Stimulated activated memory B cell treated with anti-CD40 and anti-IgM and Interleukin-4, amounts not matched to agents 10 μg/mL and 1 μg/mL and 100 μg/mL, for 72 hours (primary cell): ENCODE measurements around the gene GET3.
A peak's percentile ranks its signal among the peaks of the same experiment; 100 is the strongest.

Source experiments
- ATAC-seq: fragments of 150-1000 bp; cut with Tn5 transposase; 2 replicates; pipeline ENCODE4 v1.10.0; 2021
- H3K27ac Mint-ChIP-seq: one replicate; pipeline ENCODE4 v1.8.0; 2022; ENCODE audit warnings: mild to moderate bottlenecking, mixed read lengths
- H3K27me3 Mint-ChIP-seq: one replicate; pipeline ENCODE4 v1.8.0; 2022; ENCODE audit warnings: mixed read lengths
- H3K36me3 Mint-ChIP-seq: one replicate; pipeline ENCODE4 v1.8.0; 2022; ENCODE audit warnings: mixed read lengths
- H3K4me1 Mint-ChIP-seq: one replicate; pipeline ENCODE4 v1.8.0; 2022; ENCODE audit warnings: mixed read lengths
- H3K4me3 Mint-ChIP-seq: one replicate; pipeline ENCODE4 v1.8.0; 2022; ENCODE audit warnings: mild to moderate bottlenecking, moderate library complexity, mixed read lengths
- H3K9me3 Mint-ChIP-seq: one replicate; pipeline ENCODE4 v1.8.0; 2022; ENCODE audit warnings: mixed read lengths

The GET3 gene

GRCh38 chr19:12778017-12778904, 41.0 kb downstream of the GET3 start:
- peak overlapping the region; percentile 88 for H3K4me3 Mint-ChIP-seq
- peak overlapping the region; percentile 94 for H3K27ac Mint-ChIP-seq
- H3K27me3 Mint-ChIP-seq, result no peaks in the 10 kb centered on the region
- peak; percentile 18 for ATAC-seq
- H3K36me3 Mint-ChIP-seq, result no peaks in the 10 kb centered on the region
- no peaks in the 10 kb centered on the region for H3K9me3 Mint-ChIP-seq
- peaks cover 42% of the 10 kb centered on the region for H3K4me1 Mint-ChIP-seq

GRCh38 chr19:12778905-12779161, 41.5 kb downstream of the GET3 start:
- Mint-ChIP-seq H3K4me1 (peaks cover 37% of the 10 kb centered on the region), H3K27me3 (no peaks in the 10 kb centered on the region), H3K36me3 (no peaks in the 10 kb centered on the region), H3K9me3 (no peaks in the 10 kb centered on the region), H3K4me3 (peak overlapping the region; percentile 88), H3K27ac (peak overlapping the region; percentile 94)
- ATAC-seq, result no peak

- H3K9me3 Mint-ChIP-seq, result no peaks in the 10 kb centered on the region
- no peaks in the 10 kb centered on the region for H3K36me3 Mint-ChIP-seq
- peaks cover 36% of the 10 kb centered on the region for H3K4me1 Mint-ChIP-seq
- peak overlapping the region; percentile 94 for H3K27ac Mint-ChIP-seq
- peak overlapping the region; percentile 68 for H3K4me3 Mint-ChIP-seq
- H3K27me3 Mint-ChIP-seq, result no peaks in the 10 kb centered on the region
- ATAC-seq, result no peak
These were observed 42.1 kb downstream of the GET3 start for GRCh38 chr19:12779162-12779993.

- H3K27me3 Mint-ChIP-seq, result no peaks in the 10 kb centered on the region
These were observed 44.8 kb downstream of the GET3 start for GRCh38 chr19:12782174-12782423.

GRCh38 chr19:12782424-12783290, 45.4 kb downstream of the GET3 start:
- peak; percentile 69 for ATAC-seq
- Mint-ChIP-seq H3K9me3 (no peaks in the 10 kb centered on the region), H3K36me3 (no peaks in the 10 kb centered on the region), H3K27ac (no peak overlapping the region), H3K27me3 (no peaks in the 10 kb centered on the region), H3K4me3 (peak overlapping the region; percentile 83), H3K4me1 (peaks cover 30% of the 10 kb centered on the region)

More at GRCh38 chr19:12782174-12782423, 44.8 kb downstream of the GET3 start:
- Mint-ChIP-seq H3K4me3 (peak overlapping the region; percentile 83), H3K4me1 (peaks cover 36% of the 10 kb centered on the region), H3K27ac (no peak overlapping the region), H3K36me3 (no peaks in the 10 kb centered on the region), H3K9me3 (no peaks in the 10 kb centered on the region)
- ATAC-seq, result no peak

GRCh38 chr19:12783291-12783848, 46.1 kb downstream of the GET3 start:
- ATAC-seq, result peak; percentile 3
- peak overlapping the region; percentile 50 for H3K4me3 Mint-ChIP-seq
- H3K27ac Mint-ChIP-seq, result no peak overlapping the region
- no peaks in the 10 kb centered on the region for H3K36me3 Mint-ChIP-seq
- H3K27me3 Mint-ChIP-seq, result no peaks in the 10 kb centered on the region
- no peaks in the 10 kb centered on the region for H3K9me3 Mint-ChIP-seq
- H3K4me1 Mint-ChIP-seq, result peaks cover 27% of the 10 kb centered on the region

GRCh38 chr19:12783849-12784393, 46.6 kb downstream of the GET3 start:
- Mint-ChIP-seq H3K4me1 (peaks cover 27% of the 10 kb centered on the region), H3K36me3 (no peaks in the 10 kb centered on the region), H3K4me3 (peak overlapping the region; percentile 50), H3K27me3 (no peaks in the 10 kb centered on the region), H3K27ac (no peak overlapping the region), H3K9me3 (no peaks in the 10 kb centered on the region)
- ATAC-seq, result no peak

GRCh38 chr19:12784394-12784870, 47.1 kb downstream of the GET3 start:
- Mint-ChIP-seq H3K27me3 (no peaks in the 10 kb centered on the region), H3K27ac (no peak overlapping the region), H3K4me3 (no peak overlapping the region), H3K36me3 (no peaks in the 10 kb centered on the region), H3K4me1 (peaks cover 27% of the 10 kb centered on the region), H3K9me3 (no peaks in the 10 kb centered on the region)
- ATAC-seq, result no peak

- H3K27me3 Mint-ChIP-seq, result no peaks in the 10 kb centered on the region
- ATAC-seq, result no peak
- no peak overlapping the region for H3K27ac Mint-ChIP-seq
- no peak overlapping the region for H3K4me3 Mint-ChIP-seq
- H3K9me3 Mint-ChIP-seq, result no peaks in the 10 kb centered on the region
- H3K36me3 Mint-ChIP-seq, result no peaks in the 10 kb centered on the region
- peaks cover 25% of the 10 kb centered on the region for H3K4me1 Mint-ChIP-seq
These were observed 47.7 kb downstream of the GET3 start for GRCh38 chr19:12784871-12785430.

- Mint-ChIP-seq H3K27me3 (no peaks in the 10 kb centered on the region), H3K27ac (no peak overlapping the region), H3K9me3 (no peaks in the 10 kb centered on the region), H3K36me3 (no peaks in the 10 kb centered on the region), H3K4me1 (peaks cover 29% of the 10 kb centered on the region), H3K4me3 (no peak overlapping the region)
- no peak for ATAC-seq
These were observed 48.2 kb downstream of the GET3 start for GRCh38 chr19:12785431-12786031.

- ATAC-seq, result no peak
- Mint-ChIP-seq H3K4me1 (peaks cover 36% of the 10 kb centered on the region), H3K4me3 (no peak overlapping the region), H3K27ac (no peak overlapping the region), H3K36me3 (no peaks in the 10 kb centered on the region), H3K9me3 (no peaks in the 10 kb centered on the region), H3K27me3 (no peaks in the 10 kb centered on the region)
These were observed 49.0 kb downstream of the GET3 start for GRCh38 chr19:12786141-12786870.

GRCh38 chr19:12786952-12787351, 49.7 kb downstream of the GET3 start:
- Mint-ChIP-seq H3K36me3 (no peaks in the 10 kb centered on the region), H3K9me3 (no peaks in the 10 kb centered on the region), H3K27ac (no peak overlapping the region), H3K4me1 (peaks cover 30% of the 10 kb centered on the region), H3K4me3 (no peak overlapping the region), H3K27me3 (no peaks in the 10 kb centered on the region)
- no peak for ATAC-seq

- no peak overlapping the region for H3K4me3 Mint-ChIP-seq
- ATAC-seq, result no peak
- no peaks in the 10 kb centered on the region for H3K27me3 Mint-ChIP-seq
- H3K9me3 Mint-ChIP-seq, result no peaks in the 10 kb centered on the region
- H3K4me1 Mint-ChIP-seq, result peaks cover 25% of the 10 kb centered on the region
- H3K27ac Mint-ChIP-seq, result peak overlapping the region; percentile 92
- peaks cover 2% of the 10 kb centered on the region for H3K36me3 Mint-ChIP-seq
These were observed 50.2 kb downstream of the GET3 start for GRCh38 chr19:12787458-12787857.
